Loucy (cell line): ENCODE data around the gene BANP.
"Not testable (repeated sequence)": the region's sequence is repeated elsewhere in the genome, so short reads cannot be mapped to it uniquely, and the experiment has no call there.

Experiments used
- EZH2phosphoT487 ChIP-seq: fragments of 200-600 bp; IDR thresholded peaks from 2 replicates; pipeline ENCODE4 v1.6.1; 2018; ENCODE audit warnings: antibody characterized with exemption, mild to moderate bottlenecking, moderate library complexity, borderline replicate concordance
- TF ChIP-seq, protein P1 (sequence below): fragments of 200-600 bp; sonication (generic); conservative IDR thresholded peaks from 2 replicates; pipeline ENCODE4 v1.5.1; 2014; ENCODE audit warnings: mild to moderate bottlenecking, antibody characterized with exemption, low read length

DNA sequence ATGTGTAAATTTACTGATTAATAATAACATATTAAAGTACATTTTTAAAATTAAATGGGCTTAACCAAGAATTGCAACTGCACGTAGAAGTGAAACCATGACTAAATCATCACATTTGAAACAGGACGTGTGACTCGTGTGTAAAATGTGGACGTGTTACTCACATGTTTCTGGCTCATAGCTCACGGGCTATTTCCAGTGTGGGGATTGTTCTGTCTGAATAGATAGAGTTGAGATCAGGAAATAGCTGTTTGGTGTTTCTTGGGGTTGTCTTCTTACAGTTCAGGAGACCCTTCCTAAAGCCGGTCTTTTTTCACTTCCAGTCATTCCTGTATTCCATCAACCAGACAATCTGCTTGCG is 32.5 kb downstream of the BANP start:
- TF ChIP-seq, protein P1, sequence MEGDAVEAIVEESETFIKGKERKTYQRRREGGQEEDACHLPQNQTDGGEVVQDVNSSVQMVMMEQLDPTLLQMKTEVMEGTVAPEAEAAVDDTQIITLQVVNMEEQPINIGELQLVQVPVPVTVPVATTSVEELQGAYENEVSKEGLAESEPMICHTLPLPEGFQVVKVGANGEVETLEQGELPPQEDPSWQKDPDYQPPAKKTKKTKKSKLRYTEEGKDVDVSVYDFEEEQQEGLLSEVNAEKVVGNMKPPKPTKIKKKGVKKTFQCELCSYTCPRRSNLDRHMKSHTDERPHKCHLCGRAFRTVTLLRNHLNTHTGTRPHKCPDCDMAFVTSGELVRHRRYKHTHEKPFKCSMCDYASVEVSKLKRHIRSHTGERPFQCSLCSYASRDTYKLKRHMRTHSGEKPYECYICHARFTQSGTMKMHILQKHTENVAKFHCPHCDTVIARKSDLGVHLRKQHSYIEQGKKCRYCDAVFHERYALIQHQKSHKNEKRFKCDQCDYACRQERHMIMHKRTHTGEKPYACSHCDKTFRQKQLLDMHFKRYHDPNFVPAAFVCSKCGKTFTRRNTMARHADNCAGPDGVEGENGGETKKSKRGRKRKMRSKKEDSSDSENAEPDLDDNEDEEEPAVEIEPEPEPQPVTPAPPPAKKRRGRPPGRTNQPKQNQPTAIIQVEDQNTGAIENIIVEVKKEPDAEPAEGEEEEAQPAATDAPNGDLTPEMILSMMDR: not testable (repeated sequence)
- not testable (repeated sequence) for TF ChIP-seq EZH2phosphoT487
